Umbilical cord (tissue), 2 donors: ENCODE data around the gene PLA2G4C. TPM values are rescaled to one million over a fixed set of nuclear protein-coding genes. Genes with fewer than 3 reads are reported as not detected.

Source experiments
- DNase-seq: peaks from one replicate; pipeline ENCODE4 v3.0.0-alpha.2; 2015; ENCODE audit warnings: low spot score
- total RNA-seq: library from RNA; depleted of rRNA; stranded (reverse); fragments of >200 nt; gene quantifications from one replicate; pipeline ENCODE4 v1.2.3, GENCODE V29; 2014; ENCODE audit warnings: low replicate concordance; ENCODE audit not compliant: insufficient read depth

Gene PLA2G4C
- total RNA-seq, 1 donor from 2014 or later, result 9.1 TPM

DNA sequence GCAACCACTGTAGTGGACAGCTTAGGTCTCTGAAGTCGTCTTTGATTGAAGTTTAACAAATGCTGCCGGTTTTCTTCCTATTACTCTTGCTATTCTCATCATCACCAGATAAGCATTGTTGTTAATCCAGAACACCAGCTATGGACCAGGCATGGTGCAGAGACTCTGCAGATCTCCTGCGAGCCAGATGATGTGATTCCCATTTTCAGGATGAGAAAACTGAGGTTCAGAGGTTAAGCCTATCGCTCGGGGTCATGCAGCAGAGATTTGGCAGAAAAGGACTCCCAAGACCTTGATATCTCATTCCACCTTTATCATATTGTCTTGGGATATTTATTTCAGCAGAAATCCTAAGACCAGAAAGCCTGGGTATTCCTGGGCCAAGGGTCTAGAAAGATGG is 50.2 kb downstream of the PLA2G4C start:
- no peak for DNase-seq

DNA sequence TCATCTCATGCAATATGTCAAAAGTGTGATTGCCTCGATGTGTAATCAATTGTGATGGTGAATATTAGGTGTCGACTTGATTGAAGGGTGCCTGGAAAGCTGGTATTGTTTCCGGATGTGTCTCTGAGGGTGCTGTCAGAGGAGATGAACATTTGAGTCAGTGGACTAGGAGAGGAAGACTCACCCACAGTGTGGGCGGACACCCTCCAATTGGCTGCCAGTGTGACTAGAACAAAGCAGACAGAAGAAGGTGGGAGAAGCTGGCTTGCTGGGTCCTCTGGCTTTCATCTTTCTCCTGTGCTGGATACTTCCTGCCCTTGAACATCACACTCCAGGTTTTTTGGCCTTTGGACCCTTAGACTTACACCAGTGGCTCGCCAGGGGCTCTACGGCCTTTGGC is 51.3 kb downstream of the PLA2G4C start:
- DNase-seq, result no peak

DNA sequence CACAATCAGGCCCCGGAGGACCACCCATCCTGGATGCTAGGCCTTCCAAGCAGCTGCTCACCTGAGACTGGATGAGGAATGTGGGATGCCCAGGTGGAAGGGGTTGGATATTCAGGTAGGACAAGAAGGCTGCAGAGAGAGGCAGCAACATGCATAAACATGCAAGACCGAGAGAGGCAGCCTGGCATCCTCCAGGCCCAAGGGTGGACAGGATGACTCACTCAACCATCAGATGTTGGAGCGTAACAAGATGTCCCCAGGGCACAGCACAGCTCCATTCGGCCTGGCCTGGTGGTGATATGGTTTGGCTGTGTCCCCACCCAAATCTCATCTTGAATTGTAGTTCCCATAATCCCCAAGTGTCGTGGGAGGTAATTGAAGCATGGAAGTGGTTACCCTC is 56.8 kb downstream of the PLA2G4C start:
- DNase-seq, result no peak

DNA sequence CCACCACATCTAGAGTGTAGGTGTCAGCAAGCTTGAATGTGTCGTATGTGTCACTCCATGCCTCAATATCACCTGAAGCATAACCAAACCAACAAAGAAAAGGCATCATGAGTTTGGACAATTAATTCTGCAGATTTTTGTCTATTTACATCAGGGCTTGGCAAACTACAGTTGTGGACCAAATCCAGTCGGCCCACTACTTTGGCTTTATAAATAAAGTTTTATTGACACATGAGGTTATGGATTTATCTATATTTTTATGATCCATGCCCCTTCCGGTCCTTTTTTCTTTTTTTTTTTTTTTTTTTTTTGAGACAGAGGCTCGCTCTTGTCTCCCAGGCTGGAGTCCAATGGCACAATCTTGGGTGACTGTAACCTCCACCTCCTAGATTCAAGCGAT is 57.5 kb downstream of the PLA2G4C start:
- DNase-seq, result no peak

DNA sequence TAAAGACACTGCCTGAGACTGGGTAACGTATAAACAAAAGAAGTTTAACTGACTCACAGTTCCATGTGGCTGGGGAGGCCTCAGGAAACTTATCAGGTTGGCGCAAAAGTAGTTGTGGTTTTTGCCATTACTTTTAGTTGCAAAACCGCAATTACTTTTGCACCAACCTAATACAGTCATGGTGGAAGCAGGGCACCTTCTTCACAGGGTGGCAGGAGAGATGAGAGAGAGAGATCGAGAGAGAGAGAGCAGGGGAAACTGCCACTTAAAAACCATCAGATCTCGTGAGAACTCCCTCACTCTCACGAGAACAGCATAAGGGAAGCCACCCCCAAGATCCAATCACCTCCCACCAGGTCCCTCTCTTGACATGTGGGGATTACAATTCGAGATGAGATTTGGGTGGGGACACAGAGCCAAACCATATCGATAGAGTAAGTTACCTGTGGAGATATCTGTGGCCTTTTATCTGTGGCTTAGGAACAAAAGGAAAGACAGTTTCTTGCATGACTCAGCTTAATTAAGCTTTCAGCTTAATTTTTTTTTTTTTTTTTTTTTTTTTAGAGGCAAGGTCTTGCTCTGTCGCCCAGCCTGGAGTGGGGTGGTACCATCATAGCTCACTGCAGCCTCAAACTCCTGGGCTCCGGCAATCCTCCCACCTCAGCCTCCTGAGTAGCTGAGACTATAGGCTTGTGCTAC is 59.1 kb downstream of the PLA2G4C start:
- no peak for DNase-seq

DNA sequence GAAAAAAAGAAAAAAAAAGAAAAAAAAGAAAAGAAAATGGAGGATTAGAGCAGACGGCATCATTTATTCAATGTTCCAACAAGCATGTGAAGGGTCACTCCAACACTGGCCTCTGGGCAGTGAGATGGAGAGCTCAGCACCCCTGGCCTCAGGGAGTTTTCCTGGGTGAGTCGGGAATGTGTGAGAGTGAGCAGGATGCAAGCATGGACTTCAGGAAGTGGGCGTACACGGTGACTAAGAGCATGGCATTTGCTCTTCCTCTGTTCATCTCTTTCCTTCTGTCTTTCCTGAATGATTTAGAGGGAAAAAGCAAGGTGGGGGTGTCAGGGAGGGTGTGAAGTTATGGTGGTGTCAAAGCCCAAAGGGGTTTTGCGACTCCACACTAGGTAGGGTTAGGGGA is 66.1 kb downstream of the PLA2G4C start:
- no peak for DNase-seq

DNA sequence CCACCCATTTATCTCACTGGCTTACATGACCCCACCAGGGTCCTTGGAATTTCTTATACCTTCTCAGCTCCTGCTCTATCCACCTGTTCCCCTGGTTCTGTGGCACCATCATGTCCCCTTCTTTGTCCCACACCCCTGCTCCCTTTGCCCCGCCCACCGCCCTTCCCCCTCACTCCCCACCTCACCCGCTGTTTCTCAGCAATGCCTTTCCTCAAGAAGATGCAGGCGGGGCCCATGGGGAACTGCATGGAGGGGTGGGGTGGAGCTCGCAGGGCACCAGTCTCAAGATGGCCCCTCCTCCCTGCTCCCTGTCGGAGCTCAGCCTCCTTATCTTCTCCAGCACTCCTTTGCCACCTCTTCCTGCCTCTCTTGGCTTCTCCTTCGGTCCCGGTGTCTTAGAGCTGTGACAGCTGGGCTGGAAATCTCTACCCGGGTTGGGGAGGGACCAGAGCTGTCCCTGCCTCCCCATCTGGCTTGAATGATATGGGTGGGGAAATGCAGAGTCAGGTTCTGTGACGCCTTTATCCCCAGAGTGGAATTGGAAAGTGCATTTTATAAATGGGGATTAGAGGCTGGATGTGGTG is 66.8 kb downstream of the PLA2G4C start, which contains the start of gene CABP5:
Gene CABP5 (minus strand): TSS at position 405 of the 584 bp plus-strand sequence. CDS start 157 bp downstream, at position 248.
- no peak for DNase-seq

DNA sequence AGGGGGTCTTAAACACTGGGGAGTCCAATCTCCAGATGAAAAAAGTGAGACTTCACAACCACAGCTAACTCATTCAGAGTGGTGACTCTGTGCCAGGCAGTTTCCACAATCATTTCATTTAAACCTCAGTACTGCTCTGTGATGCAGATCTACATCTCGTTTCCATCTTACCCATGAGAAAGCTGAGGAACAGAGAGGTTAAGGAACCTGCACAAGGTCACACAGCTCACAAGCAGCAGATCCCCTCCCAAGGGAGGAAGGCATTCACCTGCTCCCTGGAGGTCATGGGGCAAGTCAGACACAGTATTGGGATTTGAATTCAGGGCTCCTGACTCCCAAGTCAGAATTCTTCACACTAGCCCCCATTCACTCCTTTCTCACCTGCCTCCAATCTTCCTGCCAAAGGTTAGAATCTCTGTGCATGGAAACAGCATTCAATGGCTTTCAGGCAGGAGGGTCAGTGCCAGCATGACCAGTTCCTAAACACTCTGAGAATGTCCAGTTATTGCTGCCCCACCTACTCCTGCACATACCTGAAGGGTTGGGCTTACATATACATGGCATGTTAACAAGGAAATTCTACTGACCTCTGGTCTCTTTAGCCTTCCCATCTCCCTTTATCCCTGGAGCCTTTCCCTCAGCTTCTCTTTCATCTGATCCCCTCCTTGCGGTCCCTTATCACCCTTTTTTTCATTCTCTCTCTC is 68.6 kb downstream of the PLA2G4C start:
- no peak for DNase-seq

DNA sequence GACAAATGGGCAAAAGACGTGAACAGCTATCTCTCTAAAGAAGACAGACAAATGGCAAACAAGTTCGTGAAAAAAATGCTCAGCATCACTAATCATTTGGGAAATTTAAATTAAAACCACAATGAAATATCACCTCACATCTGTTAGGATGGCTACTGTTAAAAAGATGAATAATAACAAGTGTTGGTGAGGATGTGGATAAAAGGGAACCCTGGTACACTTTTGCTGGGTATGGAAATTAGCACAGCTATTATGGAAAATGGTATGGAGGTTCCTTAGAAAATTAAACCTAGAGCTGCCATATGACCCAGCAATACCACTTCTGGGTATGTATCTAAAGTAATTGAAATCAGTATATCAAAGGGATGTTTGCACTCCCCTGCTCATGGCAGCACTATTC is 73.9 kb downstream of the PLA2G4C start:
- no peak for DNase-seq

DNA sequence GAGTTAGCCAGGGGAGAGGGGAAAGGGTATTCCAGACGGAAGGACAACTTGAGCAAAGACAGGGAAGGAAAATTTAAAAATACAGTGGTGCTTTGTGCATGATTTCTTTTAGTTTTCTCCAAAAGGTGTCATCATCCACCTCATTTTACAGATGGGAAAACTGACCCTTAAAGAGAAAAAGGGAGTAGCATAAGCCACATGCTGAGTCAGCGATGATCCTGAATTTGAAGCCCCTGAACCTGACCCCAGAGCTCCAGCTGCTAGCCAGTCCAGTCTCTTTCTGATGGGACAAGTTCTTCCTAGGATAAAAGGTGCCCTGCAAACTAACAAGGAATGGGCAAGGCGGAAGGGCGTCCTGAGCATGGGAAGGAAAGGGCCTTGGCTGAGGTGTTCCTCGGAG is 77.0 kb downstream of the PLA2G4C start:
- DNase-seq, result no peak

DNA sequence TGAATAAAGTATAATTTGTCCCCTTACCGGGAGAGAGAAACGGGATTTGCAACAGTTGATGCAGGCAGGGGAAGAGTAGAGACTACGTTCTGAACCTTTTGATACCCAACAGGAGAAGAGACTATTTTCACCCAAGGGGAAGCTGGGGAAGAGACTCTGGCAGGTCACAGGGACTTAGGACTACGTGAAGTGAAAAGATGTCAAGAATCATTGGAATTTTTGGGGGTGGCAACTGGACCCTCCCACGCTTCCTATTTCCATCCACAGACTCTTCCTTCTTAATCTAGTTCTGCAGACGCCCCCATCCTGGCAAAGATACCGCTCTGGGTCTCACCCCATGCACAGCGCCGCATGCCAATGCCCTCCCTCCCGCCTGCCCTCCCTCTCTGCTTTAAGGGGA is 80.5 kb downstream of the PLA2G4C start:
- DNase-seq, result no peak

DNA sequence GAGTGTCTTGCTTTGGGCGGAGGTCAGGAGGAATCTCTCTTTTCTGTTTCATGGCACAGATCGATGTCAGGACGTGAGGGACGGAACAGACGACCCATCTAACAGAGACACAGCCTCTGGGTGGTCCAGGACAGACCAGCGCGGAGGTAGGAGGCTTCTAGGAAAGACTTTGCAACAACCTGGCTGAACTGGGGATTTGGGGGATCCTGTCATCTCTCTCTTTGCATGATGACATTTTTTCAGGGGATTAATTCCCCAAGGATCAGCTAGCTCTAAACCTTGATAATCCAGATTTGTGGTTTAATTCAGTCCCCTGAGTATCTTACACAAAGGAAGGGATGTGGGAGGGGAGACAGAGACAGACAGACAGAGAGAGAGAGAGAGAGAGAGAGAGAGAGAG is 81.2 kb downstream of the PLA2G4C start:
- no peak for DNase-seq

DNA sequence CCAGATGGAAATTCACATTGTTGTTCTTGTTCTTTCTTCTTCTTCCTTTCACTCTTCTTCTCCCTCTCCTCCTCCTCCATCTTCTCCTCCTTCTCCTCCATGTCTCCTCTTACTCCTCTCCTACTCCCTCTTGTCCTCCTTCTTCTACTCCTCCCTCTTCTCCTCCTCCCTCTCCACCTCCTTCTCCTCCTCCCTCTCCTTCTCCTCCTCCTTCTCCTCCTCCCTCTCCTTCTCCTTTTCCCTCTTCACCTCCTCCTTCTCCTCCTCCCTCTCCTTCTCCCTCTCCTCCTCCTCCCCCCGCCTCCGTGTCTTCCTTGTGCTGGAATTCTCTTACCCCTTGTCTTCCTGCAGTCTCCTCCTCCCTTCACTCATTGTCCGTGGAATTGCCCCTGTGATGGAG is 85.1 kb downstream of the PLA2G4C start:
- no peak for DNase-seq

DNA sequence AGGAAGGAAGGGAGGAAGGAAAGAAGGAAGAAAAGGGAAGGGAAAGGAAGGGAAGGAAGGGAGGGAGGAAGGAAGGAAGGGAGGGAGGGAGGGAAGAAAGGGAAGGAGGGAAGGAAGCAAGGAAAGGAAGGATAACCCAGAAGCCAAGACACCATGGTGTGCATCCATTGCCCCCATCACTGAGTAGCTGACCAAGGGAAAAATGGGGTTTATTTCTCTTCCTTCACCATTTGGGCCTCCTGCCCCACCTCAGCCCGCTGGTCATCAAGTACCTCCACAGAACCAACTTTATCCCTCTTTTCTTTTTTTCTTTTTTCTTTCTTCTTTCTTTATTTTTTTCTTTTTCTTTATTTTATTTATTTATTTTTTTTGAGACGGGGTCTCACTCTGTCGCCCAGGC is 87.1 kb downstream of the PLA2G4C start:
- no peak for DNase-seq

DNA sequence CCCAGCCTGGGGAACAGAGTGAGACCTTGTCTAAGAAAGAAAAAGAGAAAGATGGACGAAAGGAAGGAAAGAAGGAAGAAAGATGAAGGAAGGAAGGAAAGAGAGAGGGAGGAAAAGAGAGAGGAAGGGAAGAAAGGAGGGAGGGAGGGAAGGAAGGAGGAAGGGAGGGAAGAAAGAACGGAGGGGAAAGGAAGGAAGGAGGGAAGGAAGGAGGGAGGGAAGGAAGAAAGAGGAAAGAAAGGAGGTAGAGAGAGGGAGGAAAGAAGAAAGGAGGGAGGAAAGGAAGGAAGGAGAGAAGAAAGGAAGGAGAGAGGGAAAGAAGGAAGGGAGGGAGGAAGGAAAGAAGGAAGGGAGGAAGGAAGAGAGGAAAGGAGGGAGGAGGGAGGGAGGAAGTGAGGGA is 87.6 kb downstream of the PLA2G4C start:
- DNase-seq, result no peak

DNA sequence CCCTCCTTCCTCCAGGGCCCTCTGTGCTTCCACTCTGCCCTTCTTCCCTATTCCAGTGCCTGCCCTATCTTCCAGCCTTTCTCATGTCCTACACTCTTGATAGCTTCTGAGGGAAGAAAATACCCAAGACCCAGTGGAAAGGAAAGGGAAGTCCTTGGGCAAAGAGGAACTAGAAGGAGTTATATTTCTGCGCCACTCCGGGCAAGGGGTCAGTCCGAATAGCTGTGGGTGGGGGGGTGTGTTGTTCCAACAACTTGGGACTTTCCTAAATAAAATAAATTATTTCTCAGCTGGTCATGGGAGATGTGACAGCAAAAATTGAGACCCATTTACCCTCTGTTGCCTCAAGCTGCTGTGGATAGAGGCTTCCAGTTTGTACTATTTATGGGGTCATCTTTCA is 89.9 kb downstream of the PLA2G4C start:
- no peak for DNase-seq

DNA sequence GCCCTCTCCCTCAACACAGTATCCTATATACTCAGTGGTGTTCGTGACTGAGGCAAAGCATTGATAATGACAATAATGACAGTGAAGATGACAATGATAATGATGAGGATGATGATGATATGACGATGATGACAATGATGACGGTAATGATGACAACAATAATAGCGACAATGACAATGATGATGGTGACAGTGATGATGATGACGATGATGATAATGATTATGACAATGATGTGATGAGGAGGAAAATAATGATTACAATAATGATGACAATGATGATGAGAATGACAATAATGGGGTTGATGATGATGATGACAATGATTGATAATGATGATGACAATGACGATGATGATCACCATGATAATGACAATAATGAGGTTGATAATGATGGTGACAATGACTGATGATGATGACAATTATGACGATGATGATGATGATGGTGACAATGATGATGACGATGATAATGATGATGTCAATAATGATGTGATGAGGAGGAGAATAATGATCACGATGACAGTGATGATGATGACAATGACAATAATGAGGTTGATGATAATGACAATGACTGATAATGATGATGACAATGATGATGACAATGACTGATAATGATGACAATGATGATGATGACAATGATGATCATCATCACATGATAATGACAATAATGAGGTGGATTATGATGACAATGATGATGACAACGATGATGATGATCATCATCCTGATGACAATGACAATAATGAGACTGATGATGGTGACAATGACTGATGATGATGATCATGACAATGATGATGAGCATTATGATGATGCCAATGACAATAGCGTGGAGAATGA is 99.5 kb downstream of the PLA2G4C start:
- DNase-seq, result no peak

DNA sequence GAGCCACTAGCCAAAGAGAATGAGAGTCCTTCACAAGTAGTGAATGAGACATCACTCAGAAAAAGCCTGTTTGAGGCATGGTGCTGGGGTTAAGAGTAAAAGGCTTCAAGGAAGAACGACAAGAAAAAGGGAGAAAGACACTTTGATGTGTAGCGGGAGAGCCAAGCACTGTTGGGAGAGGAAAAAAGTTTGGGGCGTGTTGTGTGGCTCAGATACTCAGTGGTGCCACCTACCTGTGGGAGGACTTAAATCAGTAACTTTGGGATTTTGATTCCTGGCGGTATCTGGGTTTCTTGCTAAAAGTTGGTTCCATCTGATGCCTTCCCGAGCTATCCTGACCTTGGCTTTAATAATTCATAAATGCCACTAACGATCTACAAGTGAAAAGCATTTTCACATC is 103.9 kb downstream of the PLA2G4C start:
- no peak for DNase-seq

DNA sequence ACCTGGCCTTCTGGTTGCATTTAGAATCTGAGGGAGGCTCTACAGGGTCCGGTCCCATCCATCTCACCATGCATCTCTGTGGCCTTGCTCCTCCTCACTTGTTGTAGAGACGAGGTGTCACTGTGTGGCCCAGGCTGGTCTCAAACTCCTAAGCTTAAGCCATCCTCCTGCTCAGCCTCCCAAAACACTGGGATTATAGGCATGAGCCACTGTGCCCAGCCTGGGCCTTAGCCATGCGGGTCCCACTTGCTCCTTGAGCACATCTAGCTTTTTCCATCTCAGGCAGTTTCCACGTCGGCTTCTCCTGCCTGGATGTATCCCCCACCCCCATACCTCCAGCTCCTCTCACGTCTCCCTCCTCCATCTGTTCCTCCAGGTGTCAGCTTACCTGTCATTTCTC is 106.4 kb downstream of the PLA2G4C start:
- no peak for DNase-seq

DNA sequence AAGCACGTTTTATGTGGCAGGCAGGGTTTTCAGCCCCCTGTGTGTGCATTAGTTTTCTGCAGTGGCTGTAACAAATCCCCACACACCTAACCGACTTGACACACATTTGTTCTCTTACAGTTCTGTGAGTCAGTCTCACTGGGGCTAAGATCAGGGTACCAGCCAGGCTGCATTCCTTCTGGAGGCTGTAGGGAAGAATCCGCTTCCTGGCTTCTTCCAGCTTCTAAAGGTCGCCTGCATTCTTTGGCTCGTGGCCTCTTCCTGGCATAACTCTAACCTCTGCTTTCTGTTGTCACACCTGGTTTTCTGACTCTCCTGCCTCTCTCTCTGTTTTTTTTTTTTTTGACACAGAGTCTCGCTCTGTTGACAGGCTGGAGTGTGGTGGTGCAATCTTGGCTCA is 109.8 kb downstream of the PLA2G4C start:
- DNase-seq, result no peak

DNA sequence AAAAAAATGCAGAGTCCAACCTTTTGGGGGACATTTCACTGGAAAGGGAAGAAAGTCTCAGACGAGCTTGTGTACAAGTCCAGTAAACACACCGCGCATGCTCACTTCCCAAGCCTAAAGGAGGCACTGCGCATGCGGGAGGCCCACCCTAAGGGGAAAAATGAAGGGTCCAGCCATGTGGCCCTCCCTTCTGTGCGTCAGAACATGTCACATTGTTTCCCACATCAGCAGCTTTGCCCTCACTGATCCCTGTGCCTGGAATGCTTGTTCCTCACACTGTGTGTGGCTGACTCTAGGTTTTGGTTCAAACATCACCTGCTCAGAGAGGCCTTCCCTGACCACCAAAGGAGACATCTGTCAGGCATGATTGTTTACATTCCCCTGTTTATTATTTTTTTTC is 111.8 kb downstream of the PLA2G4C start:
- DNase-seq, result no peak
